ENCODE measurements around the gene TAS1R3. TPM values are rescaled to one million over a fixed set of nuclear protein-coding genes. Genes with fewer than 3 reads are reported as not detected.

Gene TAS1R3
- total RNA-seq, 2 experiments from 2014 or later = 0.99 to 1.1 TPM

DNA sequence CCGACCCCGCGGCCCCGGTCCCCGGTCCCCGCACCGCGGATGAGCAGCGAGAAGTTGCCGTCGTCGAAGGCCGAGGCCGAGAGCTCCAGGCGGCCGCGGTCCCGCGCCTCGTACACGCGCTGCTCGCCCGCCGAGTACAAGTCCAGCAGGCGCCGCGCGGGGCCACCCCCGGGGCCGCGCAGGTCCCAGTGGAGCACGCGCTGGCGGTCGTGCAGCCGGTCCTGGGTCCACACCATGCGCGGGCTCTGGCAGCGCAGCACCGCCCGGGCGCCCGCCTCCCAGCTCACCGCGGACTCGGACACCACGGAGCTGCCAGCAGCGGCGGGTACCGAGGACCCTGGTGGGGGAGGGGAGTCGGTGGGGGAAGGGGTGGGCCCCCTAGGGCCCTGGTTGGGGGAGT, 24.3 kb downstream of the TAS1R3 start:
- H3K9me2 ChIP-seq (ENCODE audit: insufficient read depth, low read length) = no peaks in the 10 kb centered on the region
- no peak overlapping the region for H2AFZ ChIP-seq (ENCODE audit: low read length)
- no peaks in the 10 kb centered on the region for H4K20me1 ChIP-seq (ENCODE audit: insufficient read depth, low read length)
- H3K9me3 ChIP-seq (ENCODE audit: low read length) = no peaks in the 10 kb centered on the region
- TF ChIP-seq, protein P1, sequence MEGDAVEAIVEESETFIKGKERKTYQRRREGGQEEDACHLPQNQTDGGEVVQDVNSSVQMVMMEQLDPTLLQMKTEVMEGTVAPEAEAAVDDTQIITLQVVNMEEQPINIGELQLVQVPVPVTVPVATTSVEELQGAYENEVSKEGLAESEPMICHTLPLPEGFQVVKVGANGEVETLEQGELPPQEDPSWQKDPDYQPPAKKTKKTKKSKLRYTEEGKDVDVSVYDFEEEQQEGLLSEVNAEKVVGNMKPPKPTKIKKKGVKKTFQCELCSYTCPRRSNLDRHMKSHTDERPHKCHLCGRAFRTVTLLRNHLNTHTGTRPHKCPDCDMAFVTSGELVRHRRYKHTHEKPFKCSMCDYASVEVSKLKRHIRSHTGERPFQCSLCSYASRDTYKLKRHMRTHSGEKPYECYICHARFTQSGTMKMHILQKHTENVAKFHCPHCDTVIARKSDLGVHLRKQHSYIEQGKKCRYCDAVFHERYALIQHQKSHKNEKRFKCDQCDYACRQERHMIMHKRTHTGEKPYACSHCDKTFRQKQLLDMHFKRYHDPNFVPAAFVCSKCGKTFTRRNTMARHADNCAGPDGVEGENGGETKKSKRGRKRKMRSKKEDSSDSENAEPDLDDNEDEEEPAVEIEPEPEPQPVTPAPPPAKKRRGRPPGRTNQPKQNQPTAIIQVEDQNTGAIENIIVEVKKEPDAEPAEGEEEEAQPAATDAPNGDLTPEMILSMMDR (conservative IDR thresholded peaks at IDR 0.05; ENCODE audit: low read length) = no peak
- no peak for TF ChIP-seq EZH2phosphoT487 (IDR thresholded peaks at IDR 0.05; ENCODE audit: borderline replicate concordance, low read depth, low read length)
- peaks cover 21% of the 10 kb centered on the region for H3K4me1 ChIP-seq (ENCODE audit: insufficient read depth, low read length, poor library complexity, severe bottlenecking)
- BruUV-seq (replicated peaks) = no TSS peak
- POLR2A ChIA-PET = no interaction called here
- no peaks in the 10 kb centered on the region for H3K79me2 ChIP-seq (ENCODE audit: insufficient read depth, low read depth, low read length)
- no peak overlapping the region for H3K4me3 ChIP-seq (ENCODE audit: low read depth, low read length, poor library complexity, severe bottlenecking)
- no peak for DNase-seq (ENCODE audit: low spot score)
- intact Hi-C loops (cut with micrococcal nuclease; ENCODE audit: unreplicated experiment) = no loop called here
- no peak overlapping the region for H3K4me2 ChIP-seq (ENCODE audit: low read length)
- H3K27ac ChIP-seq (ENCODE audit: low read depth, low read length, poor library complexity, severe bottlenecking) = no peak overlapping the region
- CTCF ChIA-PET (ENCODE audit: unreplicated experiment) = no interaction called here
- H3K36me3 ChIP-seq (ENCODE audit: insufficient read depth, low read length) = no peaks in the 10 kb centered on the region

DNA sequence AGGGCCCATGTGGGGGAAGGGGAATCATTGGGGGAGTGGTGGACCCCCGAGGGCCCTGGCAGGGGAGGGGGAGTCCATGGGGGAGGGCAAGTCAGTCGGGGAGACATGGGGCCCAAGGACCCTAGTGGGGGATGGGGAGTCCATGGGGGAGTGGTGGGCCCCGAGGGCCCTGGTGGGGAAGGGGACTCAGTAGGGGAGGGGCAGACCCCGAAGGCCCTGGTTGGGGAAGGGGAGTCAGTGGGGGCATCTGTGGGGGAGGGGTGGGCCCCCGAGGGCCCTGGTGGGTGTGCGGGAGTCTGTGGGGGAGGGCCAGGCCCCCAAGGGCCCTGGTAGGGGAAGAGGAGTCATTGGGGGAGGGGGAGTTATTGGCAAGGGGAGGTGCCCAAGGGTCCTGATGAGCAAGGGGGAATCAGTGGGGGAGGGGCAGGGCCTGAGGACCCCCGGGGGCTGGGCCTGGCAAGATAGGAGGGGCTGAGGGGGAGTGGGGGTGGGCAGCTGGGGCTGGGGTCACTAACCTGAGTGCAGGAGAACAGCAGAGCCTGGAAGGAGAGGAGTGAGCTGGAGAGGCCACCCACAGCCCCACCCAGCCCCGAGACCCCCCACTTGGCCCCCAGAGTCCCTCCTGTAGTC, 25.2 kb downstream of the TAS1R3 start:
- no peaks in the 10 kb centered on the region for H3K9me3 ChIP-seq (ENCODE audit: low read length)
- peaks cover 21% of the 10 kb centered on the region for H3K4me1 ChIP-seq (ENCODE audit: insufficient read depth, low read length, poor library complexity, severe bottlenecking)
- TF ChIP-seq, protein P1 (conservative IDR thresholded peaks at IDR 0.05; ENCODE audit: low read length) = no peak
- no peak for TF ChIP-seq EZH2phosphoT487 (IDR thresholded peaks at IDR 0.05; ENCODE audit: borderline replicate concordance, low read depth, low read length)
- no peaks in the 10 kb centered on the region for H4K20me1 ChIP-seq (ENCODE audit: insufficient read depth, low read length)
- no peak overlapping the region for H2AFZ ChIP-seq (ENCODE audit: low read length)
- DNase-seq (ENCODE audit: low spot score) = no peak
- no peak overlapping the region for H3K4me3 ChIP-seq (ENCODE audit: low read depth, low read length, poor library complexity, severe bottlenecking)
- no peak overlapping the region for H3K27ac ChIP-seq (ENCODE audit: low read depth, low read length, poor library complexity, severe bottlenecking)
- ChIA-PET POLR2A (no interaction called here), CTCF (ENCODE audit: unreplicated experiment) (no interaction called here)
- no peaks in the 10 kb centered on the region for H3K9me2 ChIP-seq (ENCODE audit: insufficient read depth, low read length)
- no peak overlapping the region for H3K4me2 ChIP-seq (ENCODE audit: low read length)
- intact Hi-C loops (cut with micrococcal nuclease; ENCODE audit: unreplicated experiment) = no loop called here
- no TSS peak for BruUV-seq (replicated peaks)
- no peaks in the 10 kb centered on the region for H3K79me2 ChIP-seq (ENCODE audit: insufficient read depth, low read depth, low read length)
- H3K36me3 ChIP-seq (ENCODE audit: insufficient read depth, low read length) = no peaks in the 10 kb centered on the region

DNA sequence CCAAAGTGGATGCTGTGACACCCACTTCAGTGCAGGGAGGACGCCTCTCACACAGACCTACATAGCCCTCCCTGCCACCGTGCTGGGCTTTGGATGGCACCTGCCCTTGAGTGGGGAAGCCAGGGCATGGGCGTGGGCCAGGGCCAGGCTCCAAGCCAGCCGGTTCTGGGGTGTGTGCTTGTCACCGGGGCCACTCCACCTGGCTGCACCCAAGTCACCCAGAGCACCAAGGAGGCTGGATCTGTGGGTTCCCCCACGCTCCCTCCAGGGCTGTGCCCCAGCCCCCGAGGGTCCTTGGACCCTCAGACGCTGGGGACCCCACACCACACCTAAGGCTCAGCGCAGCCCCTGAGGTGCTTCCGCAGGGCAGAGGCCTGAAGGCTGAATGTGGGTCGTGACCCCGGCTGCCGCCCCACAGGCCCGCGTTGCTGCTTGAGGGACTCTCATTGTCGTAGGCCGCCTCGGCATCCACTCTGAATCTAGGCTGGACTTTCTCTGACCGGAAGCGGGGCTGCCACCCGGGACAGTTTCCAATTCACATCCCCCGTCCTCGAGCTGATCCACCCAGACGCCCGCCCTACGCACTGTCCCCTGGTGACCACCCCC, 25.8 kb downstream of the TAS1R3 start:
- TF ChIP-seq EZH2phosphoT487 (IDR thresholded peaks at IDR 0.05; ENCODE audit: borderline replicate concordance, low read depth, low read length) = no peak
- TF ChIP-seq, protein P1 (conservative IDR thresholded peaks at IDR 0.05; ENCODE audit: low read length) = no peak
- H3K9me3 ChIP-seq (ENCODE audit: low read length) = no peaks in the 10 kb centered on the region
- peaks cover 16% of the 10 kb centered on the region for H3K4me1 ChIP-seq (ENCODE audit: insufficient read depth, low read length, poor library complexity, severe bottlenecking)
- H3K27ac ChIP-seq (ENCODE audit: low read depth, low read length, poor library complexity, severe bottlenecking) = no peak overlapping the region
- H4K20me1 ChIP-seq (ENCODE audit: insufficient read depth, low read length) = no peaks in the 10 kb centered on the region
- H3K9me2 ChIP-seq (ENCODE audit: insufficient read depth, low read length) = no peaks in the 10 kb centered on the region
- H3K4me3 ChIP-seq (ENCODE audit: low read depth, low read length, poor library complexity, severe bottlenecking) = no peak overlapping the region
- no peak overlapping the region for H3K4me2 ChIP-seq (ENCODE audit: low read length)
- H3K36me3 ChIP-seq (ENCODE audit: insufficient read depth, low read length) = no peaks in the 10 kb centered on the region
- DNase-seq (ENCODE audit: low spot score) = no peak
- no peak overlapping the region for H2AFZ ChIP-seq (ENCODE audit: low read length)
- intact Hi-C loops (cut with micrococcal nuclease; ENCODE audit: unreplicated experiment) = no loop called here
- BruUV-seq (replicated peaks) = no TSS peak
- H3K79me2 ChIP-seq (ENCODE audit: insufficient read depth, low read depth, low read length) = no peaks in the 10 kb centered on the region
- ChIA-PET POLR2A (no interaction called here), CTCF (ENCODE audit: unreplicated experiment) (no interaction called here)

Measured in OCI-LY7 (cell line).